ENCODE results near the gene KCNG4. TPM values are rescaled to one million over a fixed set of nuclear protein-coding genes. Genes with fewer than 3 reads are reported as not detected.
A peak's percentile ranks its signal among the peaks of the same experiment; 100 is the strongest.
"Not testable (repeated sequence)": the region's sequence is repeated elsewhere in the genome, so short reads cannot be mapped to it uniquely, and the experiment has no call there.

Gene KCNG4
- total RNA-seq, 1 donor from 2014 or later: not detected

- intact Hi-C loops (cut with DNase I): no loop called here
- ATAC-seq (no peak), DNase-seq (ENCODE audit: missing footprints) (no peak)
Measured at GRCh38 chr16:84218176-84218823, 21.5 kb downstream of the KCNG4 start.

GRCh38 chr16:84216144-84216543 lies 23.7 kb downstream of the KCNG4 start:
- DNase-seq (ENCODE audit: missing footprints); ATAC-seq; intact Hi-C loops (cut with DNase I): not testable (repeated sequence)

- intact Hi-C loops (cut with DNase I): no loop called here
- no peak for DNase-seq (ENCODE audit: missing footprints)
- no peak for ATAC-seq
Measured at GRCh38 chr16:84215531-84215930, 24.3 kb downstream of the KCNG4 start.

GRCh38 chr16:84214451-84215066 lies 25.3 kb downstream of the KCNG4 start:
- DNase-seq (ENCODE audit: missing footprints) (no peak), ATAC-seq (peak; percentile 43)
- intact Hi-C loops (cut with DNase I): no loop called here

- intact Hi-C loops (cut with DNase I): no loop called here
- no peak for DNase-seq (ENCODE audit: missing footprints)
- no peak for ATAC-seq
Measured at GRCh38 chr16:84212631-84213030, 27.2 kb downstream of the KCNG4 start.

- no peak for ATAC-seq
- DNase-seq (ENCODE audit: missing footprints): no peak
- intact Hi-C loops (cut with DNase I): no loop called here
Measured at GRCh38 chr16:84212154-84212553, 27.7 kb downstream of the KCNG4 start.

- ATAC-seq: no peak
- intact Hi-C loops (cut with DNase I): no loop called here
Measured at GRCh38 chr16:84209989-84210388, 29.8 kb downstream of the KCNG4 start.

GRCh38 chr16:84207879-84208278 lies 31.9 kb downstream of the KCNG4 start:
- intact Hi-C loops (cut with DNase I): no loop called here
- no peak for ATAC-seq
- DNase-seq (ENCODE audit: missing footprints): no peak

More at GRCh38 chr16:84209989-84210388, 29.8 kb downstream of the KCNG4 start:
- DNase-seq (ENCODE audit: missing footprints): no peak

- DNase-seq (ENCODE audit: missing footprints) (no peak), ATAC-seq (no peak)
- intact Hi-C loops (cut with DNase I): no loop called here
Measured at GRCh38 chr16:84207251-84207650, 32.6 kb downstream of the KCNG4 start.

- no peak for DNase-seq (ENCODE audit: missing footprints)
- intact Hi-C loops (cut with DNase I): no loop called here
- no peak for ATAC-seq
Measured at GRCh38 chr16:84205976-84206691, 33.7 kb downstream of the KCNG4 start.

- ATAC-seq; intact Hi-C loops (cut with DNase I); DNase-seq (ENCODE audit: missing footprints): not testable (repeated sequence)
Measured at GRCh38 chr16:84205123-84205522, 34.7 kb downstream of the KCNG4 start.

GRCh38 chr16:84204551-84204950 lies 35.3 kb downstream of the KCNG4 start:
- intact Hi-C loops (cut with DNase I); DNase-seq (ENCODE audit: missing footprints); ATAC-seq: not testable (repeated sequence)

GRCh38 chr16:84199861-84200260 lies 40.0 kb downstream of the KCNG4 start:
- DNase-seq (ENCODE audit: missing footprints) (peak; percentile 65), ATAC-seq (peak; percentile 72)
- intact Hi-C loops (cut with DNase I): no loop called here

- intact Hi-C loops (cut with DNase I): no loop called here
- ATAC-seq (no peak), DNase-seq (ENCODE audit: missing footprints) (no peak)
Measured at GRCh38 chr16:84199097-84199496, 40.7 kb downstream of the KCNG4 start.

GRCh38 chr16:84198401-84198800 lies 41.4 kb downstream of the KCNG4 start:
- intact Hi-C loops (cut with DNase I): no loop called here
- DNase-seq (ENCODE audit: missing footprints): peak; percentile 63
- no peak for ATAC-seq

- intact Hi-C loops (cut with DNase I): no loop called here
- peak; percentile 67 for DNase-seq (ENCODE audit: missing footprints)
- ATAC-seq: no peak
Measured at GRCh38 chr16:84197466-84198128, 42.2 kb downstream of the KCNG4 start.

GRCh38 chr16:84196727-84197394 lies 43.0 kb downstream of the KCNG4 start:
- intact Hi-C loops (cut with DNase I): no loop called here
- DNase-seq (ENCODE audit: missing footprints): no peak
- ATAC-seq: no peak

GRCh38 chr16:84196101-84196500 lies 43.7 kb downstream of the KCNG4 start:
- intact Hi-C loops (cut with DNase I): no loop called here
- DNase-seq (ENCODE audit: missing footprints) (no peak), ATAC-seq (no peak)

All from Right ventricle myocardium inferior (tissue), 1 donor.